Hematopoietic multipotent progenitor cell treated with erythropoietin and hydrocortisone succinate and interleukin-3 and kit ligand, for 8 days (in vitro differentiated cells): ENCODE results near the gene LRRC32.

Source experiments
- DNase-seq: peaks from one replicate; pipeline ENCODE4 v3.0.0-alpha.2; 2015

Gene LRRC32

DNA sequence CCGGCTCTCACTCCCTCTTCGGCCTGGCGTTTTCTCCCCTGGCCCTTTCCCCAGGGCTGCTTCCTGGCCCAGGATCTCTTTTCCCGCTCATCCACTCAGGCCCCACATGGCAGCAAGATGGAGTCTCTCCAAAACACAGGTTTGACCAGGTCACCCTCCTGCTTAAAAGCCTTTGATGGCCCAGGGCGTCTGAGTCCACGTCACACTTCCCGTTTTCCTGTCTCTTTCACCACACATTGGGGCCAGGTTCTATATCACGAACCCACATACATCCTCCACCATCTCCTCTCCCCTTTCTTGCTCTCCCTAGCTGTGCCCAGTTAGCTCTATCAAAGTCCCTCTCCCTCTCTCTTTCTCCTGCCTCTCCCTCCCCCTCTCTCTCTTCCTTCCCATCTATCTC is 7.8 kb upstream of the LRRC32 start:
- no peak for DNase-seq

DNA sequence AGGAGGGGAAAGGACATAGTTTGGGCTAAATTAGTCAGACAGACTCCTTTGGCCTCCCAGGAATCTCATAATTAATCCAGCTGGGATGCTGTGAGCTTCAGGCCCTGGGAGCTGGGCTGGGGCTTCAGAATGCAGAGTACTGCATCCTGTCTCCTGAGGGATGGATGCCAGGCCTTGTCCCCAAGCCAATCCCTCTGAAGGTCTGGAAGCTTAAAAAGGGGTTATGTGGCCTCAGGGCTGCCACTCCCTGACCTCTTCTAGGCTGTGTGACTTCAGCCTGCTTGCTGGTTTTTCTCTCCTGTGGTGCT is 6.9 kb upstream of the LRRC32 start:
- no peak for DNase-seq

DNA sequence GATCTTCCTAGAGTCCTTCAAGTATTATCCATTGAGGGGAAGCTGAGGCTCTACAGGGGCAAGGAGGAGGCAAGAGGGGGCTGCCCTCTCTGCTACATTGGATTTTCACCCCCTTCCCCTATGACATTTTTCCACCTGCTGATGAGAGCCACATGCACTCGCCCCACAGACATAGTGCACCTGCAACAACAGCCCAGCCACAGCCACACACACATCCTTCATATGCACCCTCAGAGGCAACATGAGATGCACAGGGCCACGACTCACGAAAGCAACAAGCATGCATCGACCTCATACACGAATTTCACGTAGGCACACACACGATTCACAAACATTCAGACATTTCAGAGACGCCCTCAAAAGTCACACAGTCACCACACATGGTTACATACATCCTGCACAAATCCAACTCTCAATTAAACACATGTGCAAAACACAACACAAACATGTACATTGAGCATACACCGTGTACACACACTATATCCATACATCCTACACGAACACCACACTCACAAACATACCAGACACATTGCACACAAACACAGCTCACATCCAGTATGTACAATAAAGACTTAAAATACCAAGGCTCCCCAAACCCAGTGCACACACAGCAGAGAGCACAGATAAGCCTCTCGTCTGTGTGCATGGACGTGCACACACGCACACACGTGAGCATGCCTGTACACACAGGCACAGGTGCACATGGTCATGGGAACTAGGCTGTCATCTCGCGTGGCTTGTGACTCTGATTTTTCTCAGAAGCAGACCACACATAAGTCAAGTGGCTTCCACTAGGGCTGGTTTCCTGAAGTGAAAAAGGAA is 6.3 kb upstream of the LRRC32 start:
- no peak for DNase-seq

DNA sequence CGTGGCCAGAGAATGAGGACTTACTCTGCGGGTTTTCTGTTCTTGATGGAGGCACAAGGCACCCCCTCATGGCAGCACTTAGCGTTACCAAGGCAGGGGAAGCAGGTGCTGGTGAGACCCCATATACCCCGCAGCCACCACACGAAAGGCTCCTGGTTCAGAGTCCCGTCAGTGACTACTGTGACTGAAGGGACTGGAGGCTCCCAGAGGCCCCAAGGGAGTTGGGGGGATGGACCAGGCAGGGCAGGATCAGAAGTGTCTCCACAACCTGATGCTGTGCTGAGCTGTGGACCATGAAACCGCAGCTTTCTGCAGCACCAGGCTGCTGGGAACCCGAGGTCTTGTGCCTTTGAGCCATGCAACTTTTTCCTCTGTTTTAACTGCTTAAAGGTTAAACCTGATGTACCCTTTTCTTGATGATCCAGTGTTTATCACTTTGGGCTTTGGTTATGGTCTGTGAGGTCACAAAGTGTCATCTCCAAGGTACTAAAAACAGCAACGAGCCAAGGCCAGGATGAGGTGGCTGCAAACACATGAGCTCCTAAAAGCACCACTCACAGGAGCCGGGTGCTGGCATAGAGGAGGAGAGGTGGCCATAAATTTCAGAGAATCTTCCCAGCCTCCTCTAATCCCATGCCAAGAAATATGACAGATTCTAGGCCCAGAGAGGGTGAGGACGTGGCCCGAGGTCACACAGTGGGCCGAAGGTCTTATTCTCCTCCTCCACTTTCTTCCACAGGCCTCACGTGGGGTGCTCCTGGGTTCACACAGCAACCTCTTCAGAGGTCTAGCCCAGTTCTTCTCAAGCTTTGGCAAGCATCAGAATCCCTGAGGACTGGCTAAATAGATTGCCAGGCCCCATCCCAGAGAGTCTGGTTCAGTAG is 4.2 kb upstream of the LRRC32 start:
- DNase-seq = no peak

DNA sequence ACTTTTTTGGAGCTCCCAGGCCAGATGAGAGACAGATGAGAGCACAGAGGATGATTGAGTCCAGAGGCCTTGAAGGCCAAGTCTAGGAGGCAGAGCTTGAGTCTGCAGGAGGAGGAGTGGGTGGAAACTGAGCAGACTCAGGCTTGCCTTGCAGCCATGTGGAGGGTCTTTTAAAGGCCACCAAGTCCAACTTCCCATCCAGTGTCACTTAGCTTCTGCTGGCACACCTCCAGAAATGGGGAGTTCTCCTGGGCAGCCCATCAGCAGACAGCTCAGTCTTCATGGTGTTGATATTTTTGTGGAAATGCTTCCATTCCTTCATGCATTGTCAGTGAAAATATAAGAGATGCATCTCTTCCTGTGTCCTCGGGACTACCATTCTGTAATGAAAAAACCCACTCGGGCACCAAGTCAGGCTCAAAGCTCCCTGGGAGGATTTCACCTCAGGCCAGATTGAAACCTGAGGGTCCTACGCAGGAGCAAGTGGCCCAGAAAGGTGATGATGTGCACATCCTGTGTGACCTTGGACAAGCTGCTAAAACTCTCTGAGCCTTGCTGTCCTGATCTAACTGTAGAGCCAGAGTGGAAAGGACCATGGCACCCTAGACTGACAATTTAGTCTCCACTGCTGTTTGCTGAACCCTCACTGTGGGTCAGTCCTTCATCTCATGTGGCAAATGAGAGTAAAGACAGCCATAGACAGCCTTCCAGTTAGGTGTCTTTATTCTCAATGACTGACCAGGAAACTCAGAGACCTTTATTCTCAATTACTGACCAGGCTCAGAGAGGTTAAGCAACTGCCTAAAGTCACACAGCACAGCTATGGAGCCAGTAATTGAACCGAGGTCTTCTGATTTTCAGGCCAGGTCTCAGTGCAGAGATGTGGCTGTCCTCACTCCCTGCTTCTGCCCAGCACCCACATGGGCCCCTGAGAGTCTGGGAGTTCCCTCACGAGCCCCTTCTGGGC is 2.9 kb upstream of the LRRC32 start:
- no peak for DNase-seq

DNA sequence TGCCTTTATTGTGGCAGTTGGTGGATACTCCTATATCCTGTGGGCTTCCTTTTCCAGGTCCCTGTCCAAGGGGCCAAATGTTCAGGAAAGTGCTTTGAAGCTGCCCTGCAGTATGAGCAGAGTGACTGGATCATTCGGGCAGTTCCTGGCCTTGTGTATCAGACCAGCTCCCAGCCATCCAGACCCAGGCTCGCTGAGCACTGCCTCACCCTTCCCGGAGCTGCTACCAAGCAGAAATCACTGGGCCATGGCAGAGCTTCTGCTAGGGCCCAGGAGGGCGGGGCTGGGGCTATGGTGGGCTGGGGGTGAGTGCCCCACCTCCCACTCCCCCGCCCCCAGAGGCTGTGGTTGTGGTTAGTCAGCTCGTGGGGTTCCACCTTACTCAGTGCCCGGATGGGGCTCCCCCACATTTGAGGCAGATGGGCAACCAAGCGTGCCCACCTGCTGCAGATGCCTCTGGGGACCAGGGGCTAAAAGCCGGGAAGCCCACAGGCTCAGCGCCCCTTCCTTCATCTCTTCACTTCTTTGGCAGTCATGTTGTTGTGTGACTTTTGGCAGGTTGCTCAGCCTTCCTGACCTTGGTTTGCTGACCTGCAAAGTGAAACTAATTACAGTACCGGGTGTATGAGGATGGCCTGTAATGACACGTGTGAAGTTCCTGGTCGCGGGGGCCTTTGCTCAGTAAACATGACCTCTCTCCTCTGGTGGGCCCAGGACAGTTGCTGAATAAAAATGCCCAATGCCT is 2.1 kb upstream of the LRRC32 start:
- DNase-seq = no peak

DNA sequence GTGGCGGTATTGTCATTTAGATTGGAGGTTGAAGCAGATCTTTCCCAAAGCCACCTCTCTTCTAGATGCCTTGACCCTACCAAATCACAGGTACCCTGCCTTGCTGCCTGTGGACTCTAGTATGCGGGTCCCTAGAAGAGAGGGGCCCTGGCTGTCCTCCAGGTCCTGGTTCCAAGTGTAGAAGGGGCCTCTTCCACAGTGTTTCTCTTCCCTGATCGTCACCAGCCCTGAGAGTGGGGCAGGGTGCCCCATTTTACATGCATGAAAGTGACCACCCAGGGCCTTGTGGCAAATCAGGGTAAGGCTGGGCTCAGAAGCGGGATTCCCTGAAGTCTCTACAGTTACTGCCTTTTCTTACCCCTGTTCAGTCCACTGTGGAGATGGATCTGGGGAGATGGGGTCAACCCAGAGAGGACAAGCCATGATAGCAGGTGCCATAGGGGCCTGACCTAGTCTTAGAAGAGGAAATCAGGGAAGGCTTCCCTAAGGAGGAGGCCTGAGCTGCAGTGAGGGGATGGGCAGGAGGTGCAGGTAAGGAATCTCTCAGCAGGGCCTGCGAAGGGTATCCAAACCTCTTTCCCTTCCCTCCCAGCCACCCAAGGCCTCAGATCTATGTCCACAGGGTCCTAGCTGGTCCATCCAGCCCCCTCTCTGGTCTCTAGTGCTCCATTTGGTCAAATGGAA is 1.2 kb upstream of the LRRC32 start:
- no peak for DNase-seq

DNA sequence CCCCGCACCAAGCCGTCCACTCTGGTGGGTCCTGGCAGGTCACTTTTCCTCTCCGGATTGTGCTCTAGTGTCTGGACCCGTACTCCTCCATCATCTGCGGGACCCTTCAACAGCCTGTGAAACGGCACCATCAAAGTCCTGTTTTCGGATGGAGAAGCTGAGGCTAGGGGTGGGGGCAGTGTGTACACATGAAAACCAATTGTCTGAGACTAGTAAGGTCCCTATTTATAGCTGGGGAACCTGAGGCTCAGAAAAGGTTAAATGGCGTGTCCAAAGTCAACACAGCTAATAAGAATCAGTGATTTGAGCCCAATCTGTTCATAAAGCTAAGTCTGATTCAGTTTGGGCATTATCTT is 668 bp upstream of the LRRC32 start:
- no peak for DNase-seq

DNA sequence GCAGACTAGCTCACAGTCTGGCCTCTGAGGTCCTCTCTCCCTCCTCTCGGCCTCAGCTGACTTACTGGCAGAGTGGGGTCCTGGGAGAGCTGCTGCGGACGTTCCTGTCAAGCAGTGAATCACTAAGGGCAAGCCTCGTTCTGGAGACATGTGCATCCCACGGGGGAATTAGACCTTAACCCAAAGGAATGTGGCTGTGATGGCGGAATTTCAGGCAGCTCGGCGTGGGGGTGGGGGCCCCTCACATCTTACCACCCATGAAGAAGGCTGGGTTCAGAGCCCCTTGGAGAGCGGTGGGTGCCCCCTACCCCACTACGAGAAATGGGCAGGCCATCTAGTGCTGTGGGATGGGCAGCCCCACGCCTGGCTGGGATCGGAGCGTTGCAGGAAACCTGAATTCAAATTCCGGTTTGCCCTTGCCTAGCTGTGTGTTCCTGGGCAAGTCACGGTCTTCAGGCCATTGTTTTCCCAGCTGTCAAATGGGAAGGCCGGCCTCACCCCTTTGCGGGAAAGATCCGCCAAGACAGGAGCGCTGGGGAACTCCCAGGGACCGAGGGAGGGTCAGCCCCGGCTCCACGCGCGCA is 554 bp downstream of the LRRC32 start:
- no peak for DNase-seq

DNA sequence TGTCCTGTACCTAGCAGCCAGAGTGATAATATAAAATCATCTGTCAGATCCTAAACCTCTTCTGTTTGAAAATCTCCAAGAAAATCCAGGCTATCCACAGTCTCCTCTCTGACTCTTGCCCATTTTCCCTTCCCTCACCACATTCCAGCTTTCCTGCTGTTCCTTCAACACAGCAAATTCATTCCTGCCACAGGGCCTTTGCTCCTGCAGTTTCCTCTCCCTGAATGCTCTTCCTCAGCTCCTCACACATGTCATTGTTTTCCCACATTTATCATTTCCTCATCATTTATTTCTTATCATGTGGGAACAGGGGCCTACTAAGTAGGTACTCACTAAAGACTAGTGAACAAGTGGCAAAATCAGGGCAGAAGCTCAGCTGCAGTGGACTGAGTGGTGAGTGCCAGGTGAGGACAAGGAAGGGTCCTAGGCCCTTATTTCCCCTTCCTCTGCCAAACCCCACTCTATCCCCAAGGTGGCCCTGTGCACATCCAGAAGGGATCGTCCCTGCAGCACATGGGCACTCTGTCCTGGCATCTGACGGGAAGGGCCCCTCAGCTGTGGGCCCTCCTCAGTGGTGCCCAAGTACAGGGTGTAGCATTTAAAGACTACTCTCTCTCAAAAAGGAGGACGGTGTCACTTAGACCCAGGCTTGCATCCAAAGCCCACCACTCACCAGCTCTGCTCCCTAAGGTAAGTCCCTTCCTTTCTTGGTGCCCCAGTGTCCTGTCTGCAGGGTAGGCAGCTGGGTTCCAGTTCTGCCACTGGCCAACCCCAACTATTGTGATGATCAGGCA is 2.0 kb downstream of the LRRC32 start:
- no peak for DNase-seq

DNA sequence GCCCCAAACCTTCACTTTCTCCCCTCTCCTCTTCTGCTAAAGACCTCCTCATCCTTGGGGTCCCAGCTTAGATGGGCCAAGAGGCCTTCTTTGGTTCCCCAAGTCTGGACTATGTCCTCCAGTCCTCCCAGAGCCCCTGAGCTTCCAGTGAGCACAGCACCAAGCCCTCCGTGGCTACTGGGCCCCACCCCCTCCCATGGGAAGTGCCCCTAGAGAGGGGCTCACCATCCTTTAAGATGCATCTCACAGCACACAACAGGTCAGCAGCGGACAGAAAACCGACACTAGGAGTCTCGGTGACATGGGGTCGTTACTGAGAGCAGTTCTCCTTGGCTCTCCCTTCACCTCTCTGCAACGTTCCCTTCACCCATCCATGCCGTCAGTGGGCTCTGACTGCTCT is 2.7 kb downstream of the LRRC32 start:
- no peak for DNase-seq

DNA sequence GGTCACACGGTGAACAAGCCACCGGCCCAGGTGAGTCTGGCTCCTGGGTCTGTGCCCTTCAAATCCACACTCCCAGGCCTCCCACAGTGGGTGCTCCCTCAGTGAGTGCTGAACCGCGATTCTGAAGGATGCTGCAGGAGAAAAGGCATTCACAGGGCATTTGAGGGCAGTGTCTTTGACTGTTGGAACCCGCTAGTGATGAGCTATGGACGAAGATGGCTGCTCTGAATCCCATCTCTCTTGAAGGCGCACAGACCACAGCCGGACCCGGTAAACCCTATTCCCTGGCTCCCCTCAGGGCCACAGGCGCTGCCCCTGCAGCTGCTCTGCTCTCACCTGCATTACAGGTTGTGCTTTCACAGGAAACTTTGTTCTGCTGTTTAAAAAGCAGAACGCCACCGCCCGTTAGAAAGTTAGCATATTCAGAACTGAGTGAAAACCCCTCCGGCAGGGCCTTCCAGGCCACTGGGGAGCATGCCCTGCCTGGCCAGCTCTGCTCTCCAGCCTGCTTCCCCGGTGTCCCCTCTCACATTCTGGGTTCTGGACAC is 3.2 kb downstream of the LRRC32 start:
- DNase-seq = no peak

DNA sequence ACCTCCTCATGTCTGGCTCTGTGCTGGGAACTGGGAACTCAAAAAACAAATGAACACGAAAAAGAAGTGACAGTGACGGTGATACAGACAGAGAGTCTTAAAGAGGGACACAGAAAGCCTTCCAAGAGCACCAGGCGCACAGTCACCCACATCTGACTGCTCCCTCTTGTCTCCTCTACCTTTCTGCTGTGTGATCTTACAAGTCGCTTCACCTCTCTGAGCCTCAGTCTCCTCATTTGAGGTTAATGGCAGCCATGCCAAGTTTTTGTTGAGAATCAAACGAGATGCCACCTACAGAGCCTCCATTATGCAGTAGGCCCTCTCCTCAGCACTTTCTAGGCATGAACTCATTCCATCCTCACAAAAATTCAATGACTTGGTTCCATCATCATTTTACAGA is 3.7 kb downstream of the LRRC32 start:
- no peak for DNase-seq

DNA sequence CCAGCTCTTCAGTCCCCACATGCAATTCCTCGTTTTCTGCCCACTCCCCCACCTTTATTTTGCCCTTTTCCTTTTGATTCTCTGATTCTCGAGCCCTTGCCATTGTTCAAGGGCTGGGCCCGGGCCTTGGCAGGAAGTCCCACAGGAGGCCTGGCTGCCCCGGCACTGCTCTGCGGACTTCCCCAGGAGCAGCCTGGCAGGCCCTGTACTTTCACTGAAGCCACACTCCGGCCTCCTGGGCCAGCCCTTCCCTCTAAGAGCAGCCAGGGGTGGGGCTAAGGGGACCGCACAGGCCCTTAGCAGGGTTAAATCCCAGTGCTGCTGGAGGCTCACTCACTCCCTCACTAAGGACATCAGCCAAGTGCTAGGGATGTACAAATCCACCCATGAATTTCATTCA is 4.1 kb downstream of the LRRC32 start:
- DNase-seq = no peak

DNA sequence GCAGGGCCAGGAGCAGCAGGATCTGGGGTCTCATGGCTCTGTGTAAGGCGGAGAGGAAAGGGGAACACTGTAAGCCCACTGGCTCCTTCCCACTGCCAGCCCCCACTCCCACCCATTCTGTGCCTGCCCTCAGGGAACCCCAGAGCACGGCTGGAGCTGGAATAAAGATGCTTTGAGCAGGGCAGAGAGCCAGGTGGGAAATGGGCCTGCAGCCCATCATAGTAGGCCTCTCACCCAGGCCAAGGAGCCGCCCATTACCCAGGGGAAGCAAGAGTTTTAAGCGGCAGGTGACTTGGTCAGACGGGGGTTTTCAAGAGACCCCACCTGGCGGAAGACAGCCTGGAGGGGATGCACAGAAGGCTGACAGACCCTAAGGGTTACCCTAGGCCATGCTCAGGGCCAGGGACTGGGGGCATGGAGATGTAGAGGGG is 4.6 kb downstream of the LRRC32 start:
- DNase-seq = no peak

DNA sequence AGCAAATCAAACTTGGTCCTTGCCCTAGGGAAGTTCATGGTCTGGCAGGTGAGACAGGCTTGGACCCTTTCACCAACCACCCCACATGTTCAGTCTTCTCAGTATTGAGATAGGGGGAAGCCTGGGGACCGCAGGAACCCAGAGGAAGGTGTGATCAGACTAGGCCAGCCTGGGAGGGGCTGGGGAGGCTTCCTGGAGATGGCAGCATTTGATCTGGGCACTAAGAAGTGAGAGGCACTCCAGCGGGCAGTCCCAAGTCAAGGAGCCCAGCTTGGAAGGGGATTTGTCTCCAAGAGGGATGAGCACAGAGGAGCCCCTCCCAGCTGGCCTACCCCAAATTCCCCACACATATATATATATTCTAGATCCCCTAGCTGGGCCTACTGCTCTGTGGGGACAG is 5.4 kb downstream of the LRRC32 start:
- DNase-seq = peak; percentile 13

DNA sequence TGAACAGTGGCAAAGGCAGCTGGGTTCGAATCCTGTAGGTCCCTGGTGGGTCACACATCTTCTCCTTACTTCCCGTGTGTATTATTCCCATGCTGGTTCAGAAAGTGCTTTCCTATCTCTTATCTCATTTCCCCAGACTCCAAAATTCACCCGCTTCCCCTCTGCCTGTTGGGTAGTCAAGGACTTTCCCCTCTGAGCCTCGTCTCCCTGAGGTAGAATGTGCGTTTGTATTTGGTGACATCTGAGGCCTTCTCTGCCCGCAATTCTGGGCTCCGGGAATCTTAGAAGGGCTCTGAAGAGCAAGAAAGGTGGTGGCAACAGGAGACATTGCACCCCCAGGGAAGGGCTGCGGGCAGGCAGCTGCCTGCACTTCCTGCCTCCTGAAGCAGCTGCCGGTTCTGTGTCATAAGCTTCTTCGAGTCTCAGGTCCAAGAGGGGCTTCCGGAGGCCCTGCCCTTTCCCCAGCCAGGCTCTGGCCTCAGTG is 5.9 kb downstream of the LRRC32 start:
- peak; percentile 29 for DNase-seq

DNA sequence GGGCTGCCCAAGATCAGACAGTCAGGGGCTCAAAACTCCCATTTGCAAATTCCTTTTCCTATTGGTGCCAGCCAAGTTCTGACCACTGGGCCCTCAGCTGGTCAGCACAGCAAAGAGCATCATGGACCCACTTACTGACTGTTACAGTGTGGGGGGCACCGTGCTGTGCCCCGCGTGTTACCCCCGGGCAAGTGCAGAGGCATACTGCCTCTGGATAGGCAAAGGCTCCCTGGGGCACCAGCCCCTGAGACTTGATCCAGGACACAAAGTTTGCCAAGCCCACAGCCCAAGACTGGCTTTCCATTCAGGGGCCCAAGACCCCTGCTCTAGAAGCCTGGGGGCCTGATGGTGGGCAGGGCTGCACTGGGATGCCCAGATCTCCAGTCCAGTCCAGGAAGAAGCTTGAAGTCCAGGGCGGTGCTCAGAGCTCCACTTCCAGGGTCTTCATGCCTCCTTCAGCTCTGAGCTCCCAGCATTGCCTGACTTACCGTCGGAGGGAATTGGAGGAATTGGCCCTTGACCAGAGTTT is 6.6 kb downstream of the LRRC32 start:
- no peak for DNase-seq

DNA sequence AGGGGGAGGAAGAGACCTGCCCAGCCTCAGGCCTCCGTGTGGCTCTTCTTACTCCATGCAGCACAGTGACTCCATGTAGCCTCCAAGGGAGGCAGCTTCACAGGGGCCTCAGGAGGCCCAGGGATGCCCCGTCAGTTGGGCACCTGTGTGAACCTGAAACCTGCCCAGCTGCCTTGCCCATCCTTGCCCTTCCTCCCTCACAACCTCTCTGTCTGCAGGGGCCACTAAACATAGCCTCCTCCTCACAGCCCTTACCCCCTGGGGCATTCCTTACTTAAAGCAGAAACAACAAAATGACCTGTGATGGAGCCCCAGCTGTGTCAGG is 7.1 kb downstream of the LRRC32 start:
- no peak for DNase-seq
